GM18907 (cell line): ENCODE results near the gene FBXO9.

Experiments
- ATAC-seq: cut with Tn5 transposase; IDR thresholded peaks from one replicate; pipeline ENCODE4 v1.9.1; 2021; ENCODE audit warnings: mild to moderate bottlenecking, moderate library complexity; ENCODE audit not compliant: unreplicated experiment

The FBXO9 gene

GRCh38 chr6:53130569-53131290 lies 65.5 kb downstream of the FBXO9 start:
- no peak for ATAC-seq

- no peak for ATAC-seq
Observed at GRCh38 chr6:53133961-53134360, 68.8 kb downstream of the FBXO9 start.

- ATAC-seq = no peak
Observed at GRCh38 chr6:53134601-53135235, 69.5 kb downstream of the FBXO9 start.

GRCh38 chr6:53136000-53136609 lies 70.9 kb downstream of the FBXO9 start:
- no peak for ATAC-seq

GRCh38 chr6:53139841-53140413 lies 74.7 kb downstream of the FBXO9 start:
- no peak for ATAC-seq

GRCh38 chr6:53142810-53143209 lies 77.6 kb downstream of the FBXO9 start:
- ATAC-seq = no peak

- no peak for ATAC-seq
Observed at GRCh38 chr6:53143710-53144109, 78.5 kb downstream of the FBXO9 start.

GRCh38 chr6:53144802-53145201 lies 79.6 kb downstream of the FBXO9 start:
- ATAC-seq = no peak

- ATAC-seq = no peak
Observed at GRCh38 chr6:53148684-53149083, 83.5 kb downstream of the FBXO9 start, which contains the start of gene GCM1. TSS of gene GCM1 (minus strand) at chr6:53148841. CDS start at chr6:53145632, 3,209 bp downstream.
